KOPT-K1 (cell line): ENCODE data around the gene GNG12.
"Not testable (repeated sequence)": the region's sequence is repeated elsewhere in the genome, so short reads cannot be mapped to it uniquely, and the experiment has no call there.

Source experiments
- H3K27ac ChIP-seq: fragments of 200-600 bp; sonication (generic); 2 replicates; pipeline ENCODE4 v1.5.1; 2016; ENCODE audit warnings: antibody characterized with exemption, mild to moderate bottlenecking, low read depth, low read length; ENCODE audit not compliant: poor library complexity, severe bottlenecking
- H3K36me3 ChIP-seq: fragments of 200-600 bp; sonication (generic); 2 replicates; pipeline ENCODE4 v1.5.1; 2017; ENCODE audit warnings: antibody characterized with exemption, mild to moderate bottlenecking, low read length, moderate library complexity; ENCODE audit not compliant: insufficient read depth
- H3K9me3 ChIP-seq: fragments of 200-600 bp; sonication (generic); 2 replicates; pipeline ENCODE4 v1.5.1; 2017; ENCODE audit warnings: antibody characterized with exemption, low read length, mild to moderate bottlenecking; ENCODE audit not compliant: insufficient read depth, poor library complexity, severe bottlenecking

Gene GNG12

GRCh38 chr1:67683316-67683715 lies 150.0 kb downstream of the GNG12 start:
- no peak overlapping the region for H3K27ac ChIP-seq
- no peaks in the 10 kb centered on the region for H3K9me3 ChIP-seq
- no peaks in the 10 kb centered on the region for H3K36me3 ChIP-seq

GRCh38 chr1:67682659-67683197 lies 150.5 kb downstream of the GNG12 start:
- Histone ChIP-seq H3K27ac (no peak overlapping the region), H3K36me3 (no peaks in the 10 kb centered on the region)

GRCh38 chr1:67680486-67680885 lies 152.8 kb downstream of the GNG12 start:
- no peaks in the 10 kb centered on the region for H3K36me3 ChIP-seq
- H3K9me3 ChIP-seq: no peaks in the 10 kb centered on the region
- no peak overlapping the region for H3K27ac ChIP-seq

More at GRCh38 chr1:67682659-67683197, 150.5 kb downstream of the GNG12 start:
- H3K9me3 ChIP-seq: no peaks in the 10 kb centered on the region

GRCh38 chr1:67679691-67680090 lies 153.6 kb downstream of the GNG12 start:
- Histone ChIP-seq H3K9me3 (no peaks in the 10 kb centered on the region), H3K27ac (no peak overlapping the region), H3K36me3 (no peaks in the 10 kb centered on the region)

GRCh38 chr1:67677930-67678329 lies 155.3 kb downstream of the GNG12 start:
- H3K27ac ChIP-seq: no peak overlapping the region
- H3K9me3 ChIP-seq: no peaks in the 10 kb centered on the region
- H3K36me3 ChIP-seq: no peaks in the 10 kb centered on the region

- no peak overlapping the region for H3K27ac ChIP-seq
- H3K9me3 ChIP-seq: no peaks in the 10 kb centered on the region
- no peaks in the 10 kb centered on the region for H3K36me3 ChIP-seq
Measured at GRCh38 chr1:67677408-67677807, 155.9 kb downstream of the GNG12 start.

GRCh38 chr1:67676946-67677345 lies 156.3 kb downstream of the GNG12 start:
- no peak overlapping the region for H3K27ac ChIP-seq
- no peaks in the 10 kb centered on the region for H3K9me3 ChIP-seq
- H3K36me3 ChIP-seq: no peaks in the 10 kb centered on the region

- Histone ChIP-seq H3K27ac (no peak overlapping the region), H3K9me3 (no peaks in the 10 kb centered on the region), H3K36me3 (no peaks in the 10 kb centered on the region)
Measured at GRCh38 chr1:67676287-67676686, 157.0 kb downstream of the GNG12 start.

GRCh38 chr1:67675800-67676199 lies 157.5 kb downstream of the GNG12 start:
- no peaks in the 10 kb centered on the region for H3K36me3 ChIP-seq
- H3K9me3 ChIP-seq: no peaks in the 10 kb centered on the region
- H3K27ac ChIP-seq: no peak overlapping the region

- Histone ChIP-seq H3K9me3 (no peaks in the 10 kb centered on the region), H3K27ac (no peak overlapping the region), H3K36me3 (no peaks in the 10 kb centered on the region)
Measured at GRCh38 chr1:67674260-67675011, 158.8 kb downstream of the GNG12 start.

GRCh38 chr1:67673468-67674201 lies 159.6 kb downstream of the GNG12 start:
- H3K36me3 ChIP-seq: no peaks in the 10 kb centered on the region
- H3K9me3 ChIP-seq: no peaks in the 10 kb centered on the region
- H3K27ac ChIP-seq: no peak overlapping the region

GRCh38 chr1:67672260-67672803 lies 160.9 kb downstream of the GNG12 start:
- no peaks in the 10 kb centered on the region for H3K36me3 ChIP-seq
- H3K27ac ChIP-seq: no peak overlapping the region
- H3K9me3 ChIP-seq: no peaks in the 10 kb centered on the region

GRCh38 chr1:67668660-67669059 lies 164.6 kb downstream of the GNG12 start:
- H3K9me3 ChIP-seq: no peaks in the 10 kb centered on the region
- no peak overlapping the region for H3K27ac ChIP-seq
- no peaks in the 10 kb centered on the region for H3K36me3 ChIP-seq

- H3K36me3 ChIP-seq: no peaks in the 10 kb centered on the region
- H3K27ac ChIP-seq: no peak overlapping the region
- no peaks in the 10 kb centered on the region for H3K9me3 ChIP-seq
Measured at GRCh38 chr1:67666636-67667035, 166.6 kb downstream of the GNG12 start.

- H3K36me3 ChIP-seq, H3K27ac ChIP-seq, H3K9me3 ChIP-seq: not testable (repeated sequence)
Measured at GRCh38 chr1:67665307-67665706, 168.0 kb downstream of the GNG12 start.
